Gastrocnemius medialis (tissue), 4 donors: Measurements from ENCODE around the gene FAM151B. TPM values are rescaled to one million over a fixed set of nuclear protein-coding genes. Genes with fewer than 3 reads are reported as not detected.

Source experiments
- ATAC-seq, 2 donors: fragments of 150-250 bp; one replicate each; pipeline ENCODE4 v1.9.1; 2016
- DNase-seq, 2 donors: peaks; one replicate each; pipeline ENCODE4 v3.0.0-alpha.2; 2019
- H3K27ac ChIP-seq, 4 donors: fragments of 200-600 bp; sonication (generic); 1 replicate in 1 of 4; 2 replicates in 3 of 4; pipeline ENCODE4 v1.5.1; 2016 to 2018; ENCODE audit warnings: mild to moderate bottlenecking in 2 of 4, moderate library complexity in 1 of 4
- H3K27me3 ChIP-seq, 3 donors: fragments of 200-600 bp; sonication (generic) in 2 of 3; 1 replicate in 1 of 3; 2 replicates in 2 of 3; pipeline versions ENCODE4 v1.5.1 to v1.6.0; 2016 to 2019; ENCODE audit warnings: mild to moderate bottlenecking in 1 of 3, moderate library complexity in 1 of 3
- H3K36me3 ChIP-seq, 2 donors: fragments of 200-600 bp; sonication (generic) in 1 of 2; one replicate each; pipeline ENCODE4 v1.5.1; 2017 to 2018
- H3K4me1 ChIP-seq, 2 donors: fragments of 200-600 bp; sonication (generic) in 1 of 2; one replicate each; pipeline ENCODE4 v1.5.1; 2016 to 2017; ENCODE audit warnings: mild to moderate bottlenecking in 2 of 2
- H3K4me3 ChIP-seq, 4 donors: fragments of 200-600 bp; sonication (generic) in 3 of 4; 1 replicate in 1 of 4; 2 replicates in 3 of 4; pipeline ENCODE4 v1.5.1; 2016 to 2019; ENCODE audit warnings: mild to moderate bottlenecking in 2 of 4
- H3K9me3 ChIP-seq, 3 donors: fragments of 200-600 bp; sonication (generic) in 2 of 3; 1 replicate in 1 of 3; 2 replicates in 2 of 3; pipeline ENCODE4 v1.5.1; 2016 to 2019
- POLR2A ChIP-seq, 2 donors: fragments of 450-650 bp; IDR thresholded peaks; one replicate each; pipeline ENCODE4 v1.6.1; 2017; ENCODE audit warnings: antibody characterized with exemption in 2 of 2, mild to moderate bottlenecking in 2 of 2, moderate library complexity in 2 of 2
- in situ Hi-C, 4 donors: fragments of 200-750 bp; cut with MboI; loops; one replicate each; pipeline versions ENCODE4 v1.15.0 to v1.8.0; 2017; ENCODE audit warnings: low sequenced_read_pairs in 4 of 4
- intact Hi-C: fragments of 100-400 bp; cut with DNase I; formaldehyde crosslinking; loops from one replicate; pipeline ENCODE4 v1.15.1; 2023; ENCODE audit warnings: low total_unique reads
- total RNA-seq, 4 donors: library from RNA; depleted of rRNA; stranded (reverse); fragments of >200 nt; gene quantifications; one replicate each; pipeline versions ENCODE4 v1.1.0 to v1.2.3, GENCODE V29; 2016
- TF ChIP-seq, protein P1 (sequence below), 5 experiments: fragments of 450-650 bp in 3 of 5; fragments of 200-600 bp in 2 of 5; sonication (generic) in 2 of 5; IDR thresholded peaks in 4 of 5; conservative IDR thresholded peaks in 1 of 5; 1 replicate in 4 of 5; 2 replicates in 1 of 5; pipeline ENCODE4 v1.5.1; 2016 to 2019; ENCODE audit warnings: antibody characterized with exemption in 5 of 5, mild to moderate bottlenecking in 3 of 5, moderate library complexity in 3 of 5

The FAM151B gene
- total RNA-seq, 4 donors from 2014 or later, result 0.18 to 1.6 (median 1.1) TPM

- no peak for DNase-seq
- no peaks in the 10 kb centered on the region for H3K9me3 ChIP-seq
- intact Hi-C loops (no loop called here), in situ Hi-C loops (no loop called here)
- H3K36me3 ChIP-seq, result no peaks in the 10 kb centered on the region
- H3K27me3 ChIP-seq, result peaks cover 8 to 21% (median 14%) of the 10 kb centered on the region in 3 donors
- no peak overlapping the region for H3K4me3 ChIP-seq
- H3K27ac ChIP-seq, result no peak overlapping the region
- TF ChIP-seq POLR2A (IDR thresholded peaks at IDR 0.05), result no peak
- TF ChIP-seq, protein P1, sequence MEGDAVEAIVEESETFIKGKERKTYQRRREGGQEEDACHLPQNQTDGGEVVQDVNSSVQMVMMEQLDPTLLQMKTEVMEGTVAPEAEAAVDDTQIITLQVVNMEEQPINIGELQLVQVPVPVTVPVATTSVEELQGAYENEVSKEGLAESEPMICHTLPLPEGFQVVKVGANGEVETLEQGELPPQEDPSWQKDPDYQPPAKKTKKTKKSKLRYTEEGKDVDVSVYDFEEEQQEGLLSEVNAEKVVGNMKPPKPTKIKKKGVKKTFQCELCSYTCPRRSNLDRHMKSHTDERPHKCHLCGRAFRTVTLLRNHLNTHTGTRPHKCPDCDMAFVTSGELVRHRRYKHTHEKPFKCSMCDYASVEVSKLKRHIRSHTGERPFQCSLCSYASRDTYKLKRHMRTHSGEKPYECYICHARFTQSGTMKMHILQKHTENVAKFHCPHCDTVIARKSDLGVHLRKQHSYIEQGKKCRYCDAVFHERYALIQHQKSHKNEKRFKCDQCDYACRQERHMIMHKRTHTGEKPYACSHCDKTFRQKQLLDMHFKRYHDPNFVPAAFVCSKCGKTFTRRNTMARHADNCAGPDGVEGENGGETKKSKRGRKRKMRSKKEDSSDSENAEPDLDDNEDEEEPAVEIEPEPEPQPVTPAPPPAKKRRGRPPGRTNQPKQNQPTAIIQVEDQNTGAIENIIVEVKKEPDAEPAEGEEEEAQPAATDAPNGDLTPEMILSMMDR (IDR thresholded peaks at IDR 0.05 in 4 of 5, conservative IDR thresholded peaks at IDR 0.05 in 1 of 5), result no peak
- no peak for ATAC-seq
- H3K4me1 ChIP-seq, result peaks cover 0 to 4% of the 10 kb centered on the region in 2 donors
Observed at GRCh38 chr5:80565330-80565729, 77.4 kb downstream of the FAM151B start.

GRCh38 chr5:80566711-80567259, 78.9 kb downstream of the FAM151B start:
- intact Hi-C loops, result no loop called here
- in situ Hi-C loops, result no loop called here
- no peak for TF ChIP-seq POLR2A (IDR thresholded peaks at IDR 0.05)
- TF ChIP-seq, protein P1 (IDR thresholded peaks at IDR 0.05 in 4 of 5, conservative IDR thresholded peaks at IDR 0.05 in 1 of 5), result no peak

DNA sequence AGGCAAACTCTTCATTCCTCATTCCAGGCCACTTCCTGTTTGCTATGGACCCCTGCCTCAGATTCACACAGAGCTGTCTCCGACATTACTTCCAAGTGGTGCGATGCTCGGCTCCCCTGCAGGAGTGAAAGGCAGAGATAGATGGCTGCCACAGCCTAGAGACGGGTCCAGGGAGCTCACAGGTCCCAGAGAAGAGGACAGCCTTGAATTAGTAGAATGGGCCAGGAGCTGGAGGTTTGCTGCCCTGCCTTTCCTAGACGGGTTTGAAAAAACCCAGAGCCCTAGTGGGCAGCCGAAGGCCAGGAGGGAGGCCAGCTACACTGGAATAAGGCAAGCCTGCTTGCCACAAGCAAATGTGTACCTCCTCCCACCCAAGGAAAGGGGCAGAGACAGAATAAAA, 80.4 kb downstream of the FAM151B start:
- intact Hi-C loops, result no loop called here
- H3K36me3 ChIP-seq, result no peaks in the 10 kb centered on the region
- H3K27me3 ChIP-seq, result peaks cover 26 to 47% (median 29%) of the 10 kb centered on the region in 3 donors
- no peak for TF ChIP-seq POLR2A (IDR thresholded peaks at IDR 0.05)
- no peaks in the 10 kb centered on the region for H3K9me3 ChIP-seq
- no peak overlapping the region for H3K27ac ChIP-seq
- H3K4me3 ChIP-seq, result no peak overlapping the region
- DNase-seq, result no peak
- ATAC-seq, result no peak
- H3K4me1 ChIP-seq, result peaks cover 0 to 6% of the 10 kb centered on the region in 2 donors
- in situ Hi-C loops, result no loop called here

More at GRCh38 chr5:80566711-80567259, 78.9 kb downstream of the FAM151B start:
- no peak for DNase-seq
- no peak overlapping the region for H3K4me3 ChIP-seq
- no peak for ATAC-seq
- no peaks in the 10 kb centered on the region for H3K36me3 ChIP-seq
- peaks cover 18 to 36% (median 26%) of the 10 kb centered on the region in 3 donors for H3K27me3 ChIP-seq
- H3K9me3 ChIP-seq, result no peaks in the 10 kb centered on the region
- peaks cover 0 to 6% of the 10 kb centered on the region in 2 donors for H3K4me1 ChIP-seq
- H3K27ac ChIP-seq, result no peak overlapping the region

GRCh38 chr5:80569086-80569960, 81.4 kb downstream of the FAM151B start:
- Histone ChIP-seq H3K27ac (no peak overlapping the region), H3K27me3 (peaks cover 29 to 47% (median 29%) of the 10 kb centered on the region in 3 donors), H3K36me3 (no peaks in the 10 kb centered on the region), H3K4me1 (peaks cover 0 to 6% of the 10 kb centered on the region in 2 donors), H3K9me3 (no peaks in the 10 kb centered on the region), H3K4me3 (peak overlapping the region in 3 of 4 donors; percentile 31 to 46 (median 34))
- ATAC-seq (no peak), DNase-seq (no peak)
- no peak for TF ChIP-seq POLR2A (IDR thresholded peaks at IDR 0.05)
- TF ChIP-seq, protein P1 (IDR thresholded peaks at IDR 0.05 in 4 of 5, conservative IDR thresholded peaks at IDR 0.05 in 1 of 5), result no peak
- intact Hi-C loops, result no loop called here
- in situ Hi-C loops, result no loop called here
